ENCODE results near the gene ZMYND8. TPM values are rescaled to one million over a fixed set of nuclear protein-coding genes. Genes with fewer than 3 reads are reported as not detected.

Gene ZMYND8
- total and polyA plus RNA-seq, 2 donors (not counting 3 experiments of a cell fraction or from before 2014, with no cell fraction given), result 30.6 to 75.2 TPM

DNA sequence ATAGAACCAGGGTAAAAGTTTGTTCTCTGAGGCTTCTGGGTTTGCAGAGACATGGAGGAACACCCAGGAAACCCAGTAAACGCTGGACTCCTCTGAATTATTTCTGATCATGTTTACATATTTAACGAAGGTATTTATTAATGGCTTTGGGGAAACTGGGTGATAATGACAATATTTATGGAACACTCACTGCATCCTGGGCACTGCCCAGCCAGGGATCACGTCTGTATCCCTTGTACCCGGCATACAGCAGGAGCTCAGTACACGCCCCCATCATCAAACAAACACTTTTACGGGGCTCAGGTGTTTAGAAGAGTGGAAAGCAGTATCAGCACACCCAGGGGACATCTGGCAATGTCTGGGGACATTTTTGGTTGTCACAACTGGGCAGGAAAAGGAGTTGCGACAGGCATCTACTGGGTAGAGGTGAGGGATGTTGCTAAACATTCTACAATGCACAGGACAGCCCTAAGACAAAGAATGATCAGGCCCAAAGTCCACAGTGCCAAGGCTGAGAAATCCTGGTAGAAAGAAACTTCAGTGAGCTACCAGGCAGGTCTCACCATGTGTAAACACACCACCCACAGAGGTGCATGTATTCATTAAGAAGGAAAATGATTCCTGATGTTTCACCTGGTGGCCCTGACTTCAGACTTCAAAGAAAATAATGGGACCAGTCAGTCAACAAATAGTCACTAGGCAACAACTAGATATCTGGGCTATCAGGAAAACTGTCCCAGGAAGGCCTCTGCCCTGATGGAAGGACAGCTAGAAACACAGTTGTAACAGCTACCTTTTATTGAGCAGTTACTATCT is 35.3 kb downstream of the ZMYND8 start:
- DNase-seq (ENCODE audit: low read depth, low spot score) (no peak), FAIRE-seq (no peak)
- Histone ChIP-seq H3K36me3 (ENCODE audit: control insufficient read depth in 2 of 2, extremely low read depth in 1 of 2, insufficient read depth in 2 of 2, low read length in 2 of 2) (no peaks in the 10 kb centered on the region), H3K4me2 (ENCODE audit: insufficient read depth, low read length) (no peak overlapping the region), H3K27ac (ENCODE audit: insufficient read depth, low read depth, low read length) (peak overlapping the region; percentile 28), H3K27me3 (ENCODE audit: control insufficient read depth in 2 of 2, insufficient read depth in 2 of 2, low read length in 2 of 2) (no peaks in the 10 kb centered on the region), H3K4me1 (ENCODE audit: control insufficient read depth, extremely low read depth, insufficient read depth, low read length) (peaks cover 50% of the 10 kb centered on the region), H4K20me1 (replicated peaks; ENCODE audit: control insufficient read depth, extremely low read depth, insufficient read depth, low read length) (no peaks in the 10 kb centered on the region), H3K9ac (replicated peaks; ENCODE audit: extremely low read depth, insufficient read depth, low read length) (no peak overlapping the region), H2AFZ (ENCODE audit: low read depth, low read length) (no peak overlapping the region), H3K4me3 (replicated peaks in 1 of 3; ENCODE audit: insufficient read depth in 1 of 3, low read depth in 1 of 3, low read length in 3 of 3) (no peak overlapping the region), H3K79me2 (ENCODE audit: control insufficient read depth, insufficient read depth, low read length) (peaks cover 64% of the 10 kb centered on the region), H3K9me1 (replicated peaks; ENCODE audit: control insufficient read depth, extremely low read depth, insufficient read depth, low read length) (no peaks in the 10 kb centered on the region), H3K9me3 (replicated peaks; ENCODE audit: control insufficient read depth, insufficient read depth, low read length) (no peaks in the 10 kb centered on the region)
- TF ChIP-seq POLR2A (IDR thresholded peaks at IDR 0.05; ENCODE audit: low read depth, low read length), result no peak
- no peak for TF ChIP-seq MYC (IDR thresholded peaks at IDR 0.05; ENCODE audit: low read depth, low read length)
- TF ChIP-seq POLR2AphosphoS5 (IDR thresholded peaks at IDR 0.05; ENCODE audit: insufficient read depth, low read depth, low read length), result no peak
- no peak for TF ChIP-seq MAX (IDR thresholded peaks at IDR 0.05; ENCODE audit: insufficient read depth, insufficient read length)
- TF ChIP-seq FOS (IDR thresholded peaks at IDR 0.05; ENCODE audit: borderline replicate concordance, insufficient read depth, low read length), result no peak
- TF ChIP-seq EZH2 (IDR thresholded peaks at IDR 0.05; ENCODE audit: borderline replicate concordance, low read depth, low read length, severe bottlenecking), result no peak
- TF ChIP-seq, protein P1, sequence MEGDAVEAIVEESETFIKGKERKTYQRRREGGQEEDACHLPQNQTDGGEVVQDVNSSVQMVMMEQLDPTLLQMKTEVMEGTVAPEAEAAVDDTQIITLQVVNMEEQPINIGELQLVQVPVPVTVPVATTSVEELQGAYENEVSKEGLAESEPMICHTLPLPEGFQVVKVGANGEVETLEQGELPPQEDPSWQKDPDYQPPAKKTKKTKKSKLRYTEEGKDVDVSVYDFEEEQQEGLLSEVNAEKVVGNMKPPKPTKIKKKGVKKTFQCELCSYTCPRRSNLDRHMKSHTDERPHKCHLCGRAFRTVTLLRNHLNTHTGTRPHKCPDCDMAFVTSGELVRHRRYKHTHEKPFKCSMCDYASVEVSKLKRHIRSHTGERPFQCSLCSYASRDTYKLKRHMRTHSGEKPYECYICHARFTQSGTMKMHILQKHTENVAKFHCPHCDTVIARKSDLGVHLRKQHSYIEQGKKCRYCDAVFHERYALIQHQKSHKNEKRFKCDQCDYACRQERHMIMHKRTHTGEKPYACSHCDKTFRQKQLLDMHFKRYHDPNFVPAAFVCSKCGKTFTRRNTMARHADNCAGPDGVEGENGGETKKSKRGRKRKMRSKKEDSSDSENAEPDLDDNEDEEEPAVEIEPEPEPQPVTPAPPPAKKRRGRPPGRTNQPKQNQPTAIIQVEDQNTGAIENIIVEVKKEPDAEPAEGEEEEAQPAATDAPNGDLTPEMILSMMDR (IDR thresholded peaks at IDR 0.05; ENCODE audit: extremely low read depth in 1 of 2, insufficient read depth in 1 of 2, low read depth in 1 of 2, low read length in 2 of 2), result no peak
- TF ChIP-seq GATA2 (IDR thresholded peaks at IDR 0.05; ENCODE audit: insufficient read depth, insufficient read length, low read depth, low read length), result no peak
- no peak for TF ChIP-seq JUN (IDR thresholded peaks at IDR 0.05; ENCODE audit: borderline replicate concordance, insufficient read depth, insufficient read length, low read depth)
- BruUV-seq (replicated peaks), result no TSS peak
- intact Hi-C loops (cut with micrococcal nuclease) (no loop called here), dilution Hi-C loops (cut with MboI; ENCODE audit: extremely low pct_ligation_motif_present, low sequenced_read_pairs) (no loop called here)
- ChIA-PET CTCF (interaction anchor here (0.8 to 3.9 kb wide), 3 partner anchors 9 to 63 kb away, joined by 3 to 29 read pairs (median 5); no protein-coding TSS in a partner anchor), POLR2A (interaction anchor here (0.7 kb wide), 2 partner anchors 12 to 17 kb away, joined by 5 to 6 read pairs; no protein-coding TSS in a partner anchor)

Measured in endothelial cell of umbilical vein (primary cell).